Endothelial cell (in vitro differentiated cells): Measurements from ENCODE around the gene OR7G3. TPM values are rescaled to one million over a fixed set of nuclear protein-coding genes. Genes with fewer than 3 reads are reported as not detected.

ENCODE experiments used
- DNase-seq: peaks from one replicate; pipeline ENCODE4 v3.0.0; 2021; ENCODE audit warnings: low spot score
- H3K27ac Mint-ChIP-seq: one replicate; pipeline ENCODE4 v1.8.0; 2021; ENCODE audit warnings: mixed read lengths, inconsistent platforms; ENCODE audit not compliant: unreplicated experiment
- H3K27me3 Mint-ChIP-seq: one replicate; pipeline ENCODE4 v1.8.0; 2021; ENCODE audit warnings: mild to moderate bottlenecking, moderate library complexity, mixed read lengths, inconsistent platforms; ENCODE audit not compliant: unreplicated experiment
- H3K36me3 Mint-ChIP-seq: one replicate; pipeline ENCODE4 v1.8.0; 2021; ENCODE audit warnings: mild to moderate bottlenecking, low read depth, mixed read lengths, inconsistent platforms; ENCODE audit not compliant: unreplicated experiment
- H3K4me1 Mint-ChIP-seq: one replicate; pipeline ENCODE4 v1.8.0; 2021; ENCODE audit warnings: mild to moderate bottlenecking, mixed read lengths, inconsistent platforms; ENCODE audit not compliant: unreplicated experiment
- H3K4me3 Mint-ChIP-seq: one replicate; pipeline ENCODE4 v1.8.0; 2021; ENCODE audit warnings: mild to moderate bottlenecking, mixed read lengths, inconsistent platforms; ENCODE audit not compliant: unreplicated experiment
- H3K9me3 Mint-ChIP-seq: one replicate; pipeline ENCODE4 v1.8.0; 2021; ENCODE audit warnings: mixed read lengths, inconsistent platforms; ENCODE audit not compliant: unreplicated experiment
- total RNA-seq: library from RNA; stranded (reverse); fragmentation: NEBNext Ultra II Directional; extraction: Animal tissue kit (Norgen Biotek cat#: 25700); gene quantifications from one replicate; pipeline ENCODE4 v1.2.1, GENCODE V29; 2021; ENCODE audit not compliant: unreplicated experiment
- TF ChIP-seq, protein P1 (sequence below): fragments of 200-600 bp; sonication (generic); IDR thresholded peaks from one replicate; pipeline ENCODE4 v1.5.0; 2021; ENCODE audit warnings: antibody characterized with exemption; ENCODE audit not compliant: unreplicated experiment

Gene OR7G3
- total RNA-seq, 1 donor from 2014 or later = not detected

DNA sequence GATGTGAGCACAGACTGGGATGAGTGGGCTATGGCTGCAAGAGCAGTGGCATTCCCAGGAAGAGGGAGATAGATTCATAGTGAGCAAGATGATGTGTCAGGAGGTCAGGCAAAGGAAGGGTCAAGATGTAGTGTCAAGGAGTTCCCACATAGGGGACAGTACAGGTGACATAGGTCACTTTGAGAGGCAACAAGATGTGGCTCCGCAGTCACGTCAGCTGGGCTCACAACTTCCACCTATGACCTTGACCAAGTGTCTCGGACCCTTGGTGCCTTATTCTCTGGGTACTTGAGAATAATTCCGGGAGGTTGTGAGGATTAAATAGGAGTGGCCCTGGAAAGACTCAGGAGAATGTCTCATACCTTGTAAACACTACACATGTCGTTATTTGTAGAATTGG, 23.9 kb upstream of the OR7G3 start:
- DNase-seq = no peak
- H3K4me1 Mint-ChIP-seq = no peaks in the 10 kb centered on the region
- no peak overlapping the region for H3K27ac Mint-ChIP-seq
- peaks cover 14% of the 10 kb centered on the region for H3K27me3 Mint-ChIP-seq
- peaks cover 82% of the 10 kb centered on the region for H3K36me3 Mint-ChIP-seq
- TF ChIP-seq, protein P1, sequence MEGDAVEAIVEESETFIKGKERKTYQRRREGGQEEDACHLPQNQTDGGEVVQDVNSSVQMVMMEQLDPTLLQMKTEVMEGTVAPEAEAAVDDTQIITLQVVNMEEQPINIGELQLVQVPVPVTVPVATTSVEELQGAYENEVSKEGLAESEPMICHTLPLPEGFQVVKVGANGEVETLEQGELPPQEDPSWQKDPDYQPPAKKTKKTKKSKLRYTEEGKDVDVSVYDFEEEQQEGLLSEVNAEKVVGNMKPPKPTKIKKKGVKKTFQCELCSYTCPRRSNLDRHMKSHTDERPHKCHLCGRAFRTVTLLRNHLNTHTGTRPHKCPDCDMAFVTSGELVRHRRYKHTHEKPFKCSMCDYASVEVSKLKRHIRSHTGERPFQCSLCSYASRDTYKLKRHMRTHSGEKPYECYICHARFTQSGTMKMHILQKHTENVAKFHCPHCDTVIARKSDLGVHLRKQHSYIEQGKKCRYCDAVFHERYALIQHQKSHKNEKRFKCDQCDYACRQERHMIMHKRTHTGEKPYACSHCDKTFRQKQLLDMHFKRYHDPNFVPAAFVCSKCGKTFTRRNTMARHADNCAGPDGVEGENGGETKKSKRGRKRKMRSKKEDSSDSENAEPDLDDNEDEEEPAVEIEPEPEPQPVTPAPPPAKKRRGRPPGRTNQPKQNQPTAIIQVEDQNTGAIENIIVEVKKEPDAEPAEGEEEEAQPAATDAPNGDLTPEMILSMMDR = no peak
- peaks cover 55% of the 10 kb centered on the region for H3K9me3 Mint-ChIP-seq
- H3K4me3 Mint-ChIP-seq = peak overlapping the region; percentile 48

DNA sequence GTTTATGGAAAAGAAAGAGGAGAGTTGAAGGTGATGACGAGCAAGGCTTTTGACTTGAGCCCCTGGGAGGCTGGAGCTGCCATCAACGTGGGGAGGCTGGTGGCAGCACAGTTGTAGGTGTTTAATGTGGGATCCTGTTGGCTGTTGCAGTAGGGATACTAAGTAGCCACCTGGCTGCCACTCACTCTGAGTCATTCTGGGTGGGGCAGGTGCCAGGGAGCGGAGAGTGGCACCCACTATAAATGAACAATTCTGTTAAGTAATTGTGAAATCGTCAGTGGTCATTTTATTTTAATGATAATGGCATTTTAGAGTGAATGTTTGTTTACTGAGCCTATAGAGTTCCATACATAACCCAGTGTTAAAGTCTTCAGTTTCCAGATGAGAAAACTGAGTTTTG, 23.2 kb upstream of the OR7G3 start:
- peak overlapping the region; percentile 66 for H3K4me3 Mint-ChIP-seq
- H3K27me3 Mint-ChIP-seq = peaks cover 11% of the 10 kb centered on the region
- no peak for DNase-seq
- no peaks in the 10 kb centered on the region for H3K4me1 Mint-ChIP-seq
- peaks cover 79% of the 10 kb centered on the region for H3K36me3 Mint-ChIP-seq
- H3K9me3 Mint-ChIP-seq = peaks cover 53% of the 10 kb centered on the region
- H3K27ac Mint-ChIP-seq = no peak overlapping the region
- TF ChIP-seq, protein P1 = no peak

DNA sequence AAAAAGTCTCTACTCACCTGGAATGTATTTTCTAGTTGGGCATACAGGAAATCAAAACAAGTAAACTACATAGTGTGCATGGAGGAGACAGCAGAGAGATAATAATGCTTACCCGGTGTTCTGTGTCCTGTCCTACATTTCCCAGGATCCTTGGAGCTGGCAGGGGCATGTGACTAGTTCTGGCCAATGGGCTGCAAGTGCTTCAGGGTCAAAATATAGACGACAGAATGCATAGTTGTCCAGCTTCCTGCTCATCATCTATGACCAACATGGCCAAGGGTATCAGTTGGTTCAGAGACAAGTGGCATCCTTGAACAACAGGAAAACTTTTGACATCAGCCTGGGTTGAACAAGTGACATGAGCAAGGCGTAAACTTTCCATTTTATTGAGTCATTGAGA, 21.9 kb upstream of the OR7G3 start:
- no peak overlapping the region for H3K27ac Mint-ChIP-seq

DNA sequence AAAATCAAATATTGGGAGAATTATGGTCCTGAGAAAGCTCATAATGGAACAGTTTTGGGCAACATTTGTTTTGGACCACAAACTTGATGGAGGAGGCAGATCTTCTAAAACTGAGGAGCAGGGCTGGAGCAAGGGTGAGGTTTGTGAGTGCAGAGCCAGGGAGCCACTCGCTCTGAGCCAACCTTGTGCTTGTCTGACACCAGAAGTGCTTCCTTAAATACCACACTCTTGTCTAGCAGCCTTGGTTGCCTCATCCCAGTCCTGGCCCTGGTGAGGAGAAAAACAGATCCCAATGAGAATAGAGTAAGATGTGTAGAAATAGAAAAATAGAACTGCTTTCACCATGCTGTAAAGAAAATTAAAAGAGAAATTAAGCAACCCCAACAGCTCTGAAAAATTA, 20.1 kb upstream of the OR7G3 start:
- Mint-ChIP-seq H3K4me1 (no peaks in the 10 kb centered on the region), H3K27me3 (peaks cover 2% of the 10 kb centered on the region), H3K4me3 (peak overlapping the region; percentile 69), H3K9me3 (peaks cover 37% of the 10 kb centered on the region), H3K36me3 (peaks cover 53% of the 10 kb centered on the region), H3K27ac (no peak overlapping the region)
- DNase-seq = no peak
- TF ChIP-seq, protein P1 = no peak

More for the DNA sequence above, 21.9 kb upstream of the OR7G3 start:
- peaks cover 48% of the 10 kb centered on the region for H3K9me3 Mint-ChIP-seq
- H3K4me1 Mint-ChIP-seq = no peaks in the 10 kb centered on the region
- peaks cover 68% of the 10 kb centered on the region for H3K36me3 Mint-ChIP-seq
- peak overlapping the region; percentile 85 for H3K4me3 Mint-ChIP-seq
- H3K27me3 Mint-ChIP-seq = peaks cover 7% of the 10 kb centered on the region
- TF ChIP-seq, protein P1 = no peak
- no peak for DNase-seq

DNA sequence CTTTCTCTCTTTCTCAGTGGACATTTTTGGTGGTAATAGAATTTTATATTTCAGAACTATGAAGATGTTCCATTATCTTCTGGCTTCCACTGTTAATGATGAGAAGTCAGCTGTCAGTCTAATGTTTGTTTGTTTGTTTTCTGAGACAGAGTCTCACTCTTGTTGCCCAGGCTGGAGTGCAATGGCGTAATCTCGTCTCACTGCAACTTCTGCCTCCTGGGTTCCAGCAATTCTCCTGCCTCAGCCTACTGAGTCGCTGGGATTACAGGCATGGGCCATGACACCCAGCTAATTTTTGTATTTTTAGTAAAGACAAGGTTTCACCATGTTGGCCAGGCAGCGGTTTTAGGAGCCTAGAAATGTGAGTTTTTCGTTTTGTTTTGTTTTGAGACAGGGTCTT, 18.2 kb upstream of the OR7G3 start:
- H3K27me3 Mint-ChIP-seq = peaks cover 4% of the 10 kb centered on the region
- no peak for DNase-seq
- peaks cover 11% of the 10 kb centered on the region for H3K4me1 Mint-ChIP-seq
- TF ChIP-seq, protein P1 = no peak
- peaks cover 31% of the 10 kb centered on the region for H3K9me3 Mint-ChIP-seq
- H3K36me3 Mint-ChIP-seq = peaks cover 35% of the 10 kb centered on the region
- no peak overlapping the region for H3K27ac Mint-ChIP-seq
- no peak overlapping the region for H3K4me3 Mint-ChIP-seq
